Measurements from ENCODE around the gene WNT9B.
"Not testable (repeated sequence)": the region's sequence is repeated elsewhere in the genome, so short reads cannot be mapped to it uniquely, and the experiment has no call there.

The WNT9B gene

DNA sequence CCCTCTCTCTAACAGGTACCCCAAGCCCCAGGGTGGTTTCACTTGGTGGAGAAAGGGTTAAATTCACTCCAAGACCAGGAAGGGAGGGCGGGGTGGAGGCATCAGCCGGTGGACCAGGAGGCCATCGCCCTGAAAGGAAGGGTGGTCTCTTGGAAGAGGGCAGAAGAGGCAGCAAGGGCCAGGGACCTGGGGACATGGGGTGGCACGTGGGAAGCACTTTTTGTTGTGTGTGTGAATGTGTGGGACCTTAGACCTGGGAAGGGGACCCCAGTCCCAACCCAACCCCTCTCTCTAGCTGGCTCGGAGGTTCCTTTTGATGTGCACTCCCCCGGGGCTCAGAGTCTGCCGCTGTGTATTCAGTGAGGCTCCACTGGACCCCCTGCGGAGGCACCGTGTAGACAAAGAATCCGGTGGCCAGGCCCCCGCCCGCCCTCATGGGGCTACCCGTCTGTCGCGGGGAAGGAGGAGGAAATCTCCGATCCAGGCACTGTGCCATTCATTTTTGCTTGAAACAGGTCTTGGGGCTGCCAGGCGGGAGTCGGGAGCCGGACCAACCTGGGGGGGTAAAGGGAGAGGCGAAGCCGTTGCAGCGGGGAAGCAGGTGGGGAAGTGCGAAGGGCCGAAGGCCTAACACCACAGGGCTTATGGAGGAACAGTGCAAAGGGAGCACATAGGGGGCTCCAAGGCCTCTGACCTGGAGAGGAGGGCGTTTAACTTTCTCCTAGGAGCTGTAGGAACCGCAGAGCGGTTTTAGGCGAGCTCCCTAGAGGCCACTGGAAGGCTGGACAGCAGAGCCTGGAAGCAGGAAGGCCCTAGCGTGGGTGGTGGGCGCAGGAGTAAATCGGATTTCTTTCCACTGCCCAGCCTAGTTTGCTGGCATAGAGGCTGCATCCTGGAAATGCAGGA is 29.6 kb upstream of the WNT9B start:
- DNase-seq (ENCODE audit: low read depth) = no peak

DNA sequence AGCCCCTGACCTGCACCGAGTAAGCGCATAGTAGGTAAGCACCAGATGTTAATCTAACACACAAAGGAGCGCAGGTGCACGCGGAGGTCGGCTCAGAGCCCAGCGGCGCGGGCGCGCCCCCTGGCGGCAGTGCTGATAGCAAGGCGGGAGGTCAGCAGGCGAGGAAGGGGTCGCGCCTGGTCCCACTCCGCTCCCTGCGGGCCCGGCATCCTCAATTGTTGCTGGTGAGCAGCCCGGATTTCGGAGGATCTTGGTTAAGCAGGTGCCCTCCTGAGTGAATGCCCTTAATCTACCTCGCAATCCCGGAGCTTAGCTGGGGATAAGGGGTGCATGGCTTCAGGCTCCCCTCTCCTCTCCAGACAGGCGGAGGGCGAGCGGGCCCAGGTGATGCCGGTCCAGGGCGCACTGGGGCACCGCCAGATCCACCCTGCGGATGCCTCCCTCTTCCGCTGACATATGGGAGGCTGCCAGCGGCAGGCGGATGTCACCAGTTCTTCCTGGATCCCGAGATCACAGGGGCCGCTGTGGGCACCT is 28.9 kb upstream of the WNT9B start:
- DNase-seq (ENCODE audit: low read depth) = no peak

DNA sequence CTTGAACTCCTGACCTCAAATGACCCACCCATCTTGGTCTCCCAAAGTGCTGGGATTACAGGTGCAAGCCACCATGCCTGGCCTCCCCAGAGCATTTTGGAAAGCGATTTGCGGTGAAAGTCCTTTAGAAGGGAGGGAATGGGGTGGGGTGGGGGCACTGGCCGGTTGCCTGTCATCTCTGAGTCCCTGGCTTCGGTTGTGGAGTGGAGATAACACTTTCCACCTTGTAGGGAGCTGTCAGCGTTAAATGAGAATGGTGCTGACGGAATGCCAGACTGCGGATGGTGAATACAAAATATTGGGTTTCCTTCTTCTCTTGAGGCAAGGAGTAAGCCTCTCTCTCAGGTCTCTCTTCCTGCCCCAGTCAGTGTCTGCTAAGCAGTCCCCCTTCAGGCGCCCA is 27.7 kb upstream of the WNT9B start:
- no peak for DNase-seq (ENCODE audit: low read depth)

DNA sequence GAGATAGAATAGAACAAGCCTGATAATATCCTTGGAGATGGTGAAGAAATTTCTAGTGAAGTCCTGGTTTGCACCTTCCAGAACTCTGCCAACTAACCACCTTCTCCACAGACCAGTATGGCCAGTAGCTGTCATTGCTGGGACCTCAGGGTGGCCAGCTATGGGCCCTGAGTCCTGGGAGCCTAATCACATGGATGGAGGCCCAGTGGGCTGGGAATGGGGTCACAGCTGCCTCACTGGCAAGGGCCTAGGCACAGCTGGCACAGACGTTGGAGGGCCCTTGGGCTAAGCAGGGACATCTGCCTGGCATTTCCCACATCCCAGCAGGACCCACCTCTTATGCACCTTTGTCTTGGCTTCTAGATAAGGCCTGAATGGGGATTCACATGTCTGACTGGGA is 25.3 kb upstream of the WNT9B start:
- DNase-seq (ENCODE audit: low read depth) = no peak

DNA sequence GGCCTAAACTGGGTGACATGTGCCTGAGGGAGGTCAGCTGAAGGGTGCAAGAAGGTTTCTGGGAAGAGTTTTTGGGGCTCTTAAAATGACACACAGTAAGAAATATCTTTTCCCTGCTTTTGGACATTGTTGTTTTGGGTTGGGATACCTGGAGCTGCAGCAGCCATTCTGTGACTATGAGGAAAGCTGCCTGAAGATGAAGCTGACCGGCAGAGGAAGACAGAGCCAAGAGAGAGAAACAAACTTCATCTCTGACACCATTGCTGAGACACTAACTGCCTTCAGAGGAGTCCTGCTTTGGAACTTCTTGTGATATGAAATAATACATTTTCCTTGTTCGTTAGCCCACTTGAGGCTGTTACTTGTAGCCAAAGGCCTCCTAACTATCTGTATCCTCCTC is 24.1 kb upstream of the WNT9B start:
- no peak for DNase-seq (ENCODE audit: low read depth)

DNA sequence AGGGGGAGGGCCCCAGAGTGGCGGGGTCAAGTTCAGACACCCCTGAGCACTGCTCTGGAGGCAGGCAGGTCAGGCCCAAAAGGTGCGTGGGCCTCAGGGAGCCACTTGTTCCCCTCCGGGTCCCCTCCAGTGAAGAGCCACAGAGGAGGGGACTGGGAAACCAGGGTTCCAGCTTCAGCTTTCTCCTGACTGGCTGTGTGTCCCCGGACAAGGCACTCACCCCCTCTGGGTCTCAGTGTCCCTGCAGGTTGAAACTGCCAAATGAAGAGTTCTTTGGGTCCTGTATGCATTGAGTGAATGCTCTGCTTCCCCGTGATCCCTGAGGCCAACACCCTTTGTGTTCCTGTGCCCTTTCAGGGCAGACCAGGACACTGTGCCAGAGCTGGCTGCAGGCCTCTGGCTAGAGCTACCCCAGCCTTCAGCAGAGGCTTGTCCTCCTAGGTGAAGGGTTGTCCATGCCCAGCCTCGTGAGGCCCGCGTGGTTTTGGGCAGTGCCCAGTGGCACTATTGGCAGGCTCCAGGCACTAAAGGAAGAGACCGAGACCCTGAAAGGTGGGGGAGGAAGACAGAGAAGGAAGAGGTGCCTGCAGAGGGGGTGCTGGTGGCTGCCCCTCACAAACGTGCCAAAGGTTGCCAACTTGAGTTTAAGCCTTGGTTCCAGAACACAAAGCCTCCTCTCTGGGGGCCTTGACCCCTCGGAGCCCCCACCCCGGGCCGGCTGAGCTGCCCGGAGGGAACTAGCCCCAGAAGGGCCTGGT is 19.6 kb upstream of the WNT9B start:
- no peak for DNase-seq (ENCODE audit: low read depth)

DNA sequence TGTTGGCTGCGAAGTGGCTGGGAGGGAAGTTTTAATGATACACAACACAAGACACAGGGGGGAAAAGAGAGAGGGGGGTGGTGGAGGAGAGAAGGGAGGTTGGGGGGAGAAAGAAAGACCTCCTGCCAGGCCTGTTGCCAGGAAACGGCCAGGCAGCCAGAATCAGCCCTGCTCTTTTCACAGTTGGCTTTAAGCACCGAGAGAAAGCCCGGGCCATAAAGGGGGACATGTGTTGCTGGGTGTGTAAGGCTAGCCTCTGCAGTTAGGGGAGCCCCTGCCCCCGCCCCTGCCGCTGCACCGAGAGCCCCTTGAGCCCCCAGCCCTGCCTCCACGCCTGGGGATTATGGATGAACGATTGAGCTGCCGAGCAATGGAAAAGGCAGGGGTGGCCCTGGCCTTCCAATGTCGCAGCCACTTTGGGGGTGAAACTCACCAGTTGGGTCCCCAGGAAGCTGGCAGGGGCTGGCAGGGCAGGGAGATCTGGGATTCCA is 19.0 kb upstream of the WNT9B start:
- no peak for DNase-seq (ENCODE audit: low read depth)

DNA sequence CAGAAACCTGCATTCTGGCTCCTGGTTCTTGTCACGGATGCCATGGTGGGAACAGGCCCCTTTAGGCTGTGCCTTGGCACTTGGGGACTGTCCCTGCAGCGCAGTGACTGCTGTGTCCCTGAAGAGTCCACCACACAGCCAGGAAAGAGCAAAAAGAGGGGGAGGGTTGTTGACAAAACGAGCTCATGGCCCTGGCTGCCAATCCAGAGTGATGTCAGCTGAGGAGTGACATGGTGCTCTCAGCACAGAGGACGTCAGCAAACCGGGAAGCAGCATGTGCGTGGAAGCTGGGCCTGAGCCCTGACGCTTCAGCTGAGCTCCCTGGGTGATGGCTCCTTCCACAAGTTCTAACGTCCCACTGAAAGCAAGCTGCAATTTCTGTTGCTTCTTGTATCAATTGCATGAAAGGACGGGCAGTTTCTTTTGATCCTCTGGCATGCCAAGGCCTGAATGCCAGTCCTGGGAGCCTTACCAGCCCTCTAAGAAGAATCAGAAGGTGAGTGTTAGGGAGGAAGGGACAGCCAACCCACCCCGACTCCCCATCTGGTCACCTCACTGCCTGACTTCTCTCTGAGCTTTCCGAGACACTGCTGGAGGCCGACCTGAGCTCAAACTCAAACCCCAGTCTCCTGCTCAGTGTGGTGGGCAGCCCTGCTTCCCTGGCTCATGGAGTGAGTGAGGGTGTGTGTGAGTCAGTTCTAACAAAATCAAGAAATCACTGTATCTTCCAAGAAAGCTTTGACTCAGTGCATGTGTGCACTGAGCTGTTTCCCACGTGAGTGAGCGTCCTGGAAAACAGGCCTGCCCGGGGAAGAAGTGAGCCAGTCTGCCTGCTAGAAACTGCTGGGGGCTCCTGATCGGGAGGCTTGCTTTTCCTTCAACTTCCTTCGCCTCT is 18.2 kb upstream of the WNT9B start:
- no peak for DNase-seq (ENCODE audit: low read depth)

DNA sequence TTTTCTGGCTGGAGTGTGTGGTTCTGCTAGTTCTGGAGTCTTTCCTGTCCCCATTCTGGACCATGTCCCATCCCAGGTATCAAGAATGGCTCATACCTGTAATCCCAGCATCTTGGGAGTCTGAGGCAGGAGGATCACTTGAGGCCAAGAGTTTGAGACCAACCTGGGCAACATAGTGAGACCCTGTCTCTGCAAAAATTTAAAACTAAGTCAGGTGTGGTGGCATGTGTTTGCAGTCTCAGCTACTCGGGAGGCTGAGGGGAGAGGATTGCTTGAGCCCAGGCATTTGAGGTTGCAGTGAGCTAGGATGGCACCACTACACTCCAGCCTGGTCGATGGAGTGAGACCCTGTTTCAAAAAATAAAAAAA is 17.6 kb upstream of the WNT9B start:
- no peak for DNase-seq (ENCODE audit: low read depth)

DNA sequence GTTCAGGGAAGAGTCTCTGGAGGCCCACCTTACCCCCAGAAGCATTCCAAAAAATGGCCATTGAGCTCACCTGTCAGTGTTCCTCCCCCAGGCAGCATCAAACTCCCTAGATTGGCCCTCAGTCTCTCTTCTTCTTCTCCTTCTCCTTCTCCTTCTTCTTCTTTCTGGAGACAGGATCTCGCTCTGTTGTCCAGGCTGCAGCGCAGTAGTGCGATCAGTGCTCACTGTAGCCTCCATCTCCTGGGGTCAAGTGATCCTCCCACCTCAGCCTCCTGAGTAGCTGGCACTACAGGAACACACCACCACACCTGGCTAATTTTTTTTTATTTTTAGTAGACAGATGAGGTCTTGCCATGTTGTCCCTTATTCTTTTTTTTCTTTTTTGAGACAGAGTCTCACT is 16.5 kb upstream of the WNT9B start:
- no peak for DNase-seq (ENCODE audit: low read depth)

DNA sequence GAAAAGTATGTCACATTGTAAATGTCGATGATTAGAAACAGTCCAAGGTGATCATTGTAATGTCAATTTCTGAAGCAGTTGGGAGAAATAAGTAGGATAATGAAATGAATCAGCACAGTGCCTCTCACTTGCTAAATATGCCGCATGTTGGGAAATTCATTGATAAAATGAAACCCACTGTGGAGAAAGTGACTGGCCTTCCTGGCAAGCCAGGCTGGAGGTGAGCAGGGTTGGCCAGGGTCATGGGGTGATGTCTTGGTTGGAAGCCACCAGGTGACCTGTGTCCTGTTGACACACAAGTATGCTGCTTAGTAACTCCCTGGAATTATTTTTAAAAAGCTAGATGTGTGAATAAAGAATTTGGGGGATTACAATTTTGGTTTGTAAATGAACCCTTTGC is 14.9 kb upstream of the WNT9B start:
- no peak for DNase-seq (ENCODE audit: low read depth)

DNA sequence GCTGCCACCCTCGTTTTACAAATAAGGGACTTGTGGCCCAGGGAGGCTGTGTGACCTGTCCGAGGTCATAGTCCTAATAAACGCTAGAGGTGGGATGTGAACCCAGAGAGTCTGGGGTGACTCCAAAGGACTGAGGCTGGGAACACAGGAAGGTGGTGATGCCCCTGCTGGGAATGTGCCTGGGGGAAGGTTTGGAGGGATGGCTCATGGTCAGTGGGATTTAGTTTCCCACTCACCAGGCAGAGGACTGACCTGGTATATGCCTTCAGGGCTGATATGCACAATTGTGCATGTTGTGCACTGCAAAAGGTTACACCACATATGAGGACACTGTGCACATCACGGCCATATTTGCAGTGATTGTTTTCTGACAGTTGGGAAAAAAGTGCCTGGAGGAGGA is 13.9 kb upstream of the WNT9B start:
- no peak for DNase-seq (ENCODE audit: low read depth)

DNA sequence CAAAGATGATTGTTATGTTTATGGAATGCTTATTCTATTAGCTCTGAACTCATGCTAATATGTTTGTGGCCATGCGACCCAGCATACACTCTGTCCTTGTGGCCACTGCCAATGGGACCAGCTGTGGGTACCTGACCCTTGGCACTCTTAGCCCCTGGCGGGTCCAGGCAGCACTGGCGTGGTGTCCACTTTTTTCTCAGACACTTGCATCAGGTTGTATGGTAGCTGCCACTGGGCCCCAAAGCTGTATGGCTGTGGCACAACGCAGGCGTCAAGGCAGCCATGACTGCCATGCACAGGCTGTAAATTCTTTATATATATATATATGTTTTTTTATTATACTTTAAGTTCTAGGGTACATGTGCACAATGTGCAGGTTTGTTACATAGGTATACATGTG is 12.2 kb upstream of the WNT9B start:
- DNase-seq (ENCODE audit: low read depth) = no peak

DNA sequence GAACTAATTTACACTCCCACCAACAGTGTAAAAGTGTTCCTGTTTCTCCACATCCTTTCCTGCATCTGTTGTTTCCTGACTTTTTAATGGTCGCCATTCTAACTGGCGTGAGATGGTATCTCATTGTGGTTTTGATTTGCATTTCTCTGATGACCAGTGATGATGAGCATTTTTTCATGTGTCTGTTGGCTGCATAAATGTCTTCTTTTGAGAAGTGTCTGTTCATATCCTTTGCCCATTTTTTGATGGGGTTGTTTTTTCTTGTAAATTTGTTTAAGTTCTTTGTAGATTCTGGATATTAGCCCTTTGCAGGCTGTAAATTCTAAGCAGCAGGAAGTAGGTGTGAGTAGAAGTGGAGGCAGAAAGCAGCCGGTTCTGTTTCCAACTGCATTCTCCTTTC is 10.8 kb upstream of the WNT9B start:
- not testable (repeated sequence) for DNase-seq (ENCODE audit: low read depth)

DNA sequence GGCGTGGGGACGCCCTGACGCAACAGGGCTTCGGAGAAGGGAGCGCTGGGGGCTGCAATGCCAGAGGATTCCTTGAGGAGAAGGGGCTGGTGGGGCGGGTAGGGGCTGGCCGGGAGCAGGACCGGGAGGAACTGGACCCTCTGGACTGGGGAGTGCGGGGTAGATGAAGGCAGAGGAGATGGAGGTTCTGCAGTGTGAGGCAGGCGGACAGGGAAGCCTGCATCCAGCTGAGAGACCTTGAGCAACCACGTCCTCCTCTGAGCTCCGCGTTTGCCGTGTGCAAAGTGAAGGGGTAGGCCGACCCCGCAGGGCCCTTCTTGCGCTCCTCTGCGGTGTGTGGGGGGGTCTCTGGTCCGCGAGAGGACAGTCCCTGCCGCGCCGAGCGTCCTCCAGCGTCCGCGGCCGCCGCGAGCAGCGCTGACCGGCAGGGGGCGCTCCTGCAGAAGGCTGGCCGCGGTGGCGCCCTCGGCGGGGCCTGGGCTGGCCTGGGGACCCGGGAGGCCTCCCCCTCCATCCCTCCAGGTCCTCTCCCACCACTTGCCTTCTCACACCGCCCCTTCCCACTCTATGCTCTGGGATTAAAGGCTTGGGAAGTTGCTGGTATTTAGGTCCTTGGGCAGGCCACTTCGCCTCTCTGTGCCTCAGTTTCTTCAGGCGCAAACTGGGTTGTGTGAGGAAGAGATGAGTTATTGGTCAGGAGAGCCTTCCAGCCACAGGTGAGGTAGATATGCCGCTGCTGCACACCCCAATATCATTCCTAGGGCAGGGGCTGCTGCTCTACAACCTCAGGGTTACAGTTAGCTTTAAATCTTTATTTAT is 9.6 kb upstream of the WNT9B start:
- DNase-seq (ENCODE audit: low read depth) = no peak

DNA sequence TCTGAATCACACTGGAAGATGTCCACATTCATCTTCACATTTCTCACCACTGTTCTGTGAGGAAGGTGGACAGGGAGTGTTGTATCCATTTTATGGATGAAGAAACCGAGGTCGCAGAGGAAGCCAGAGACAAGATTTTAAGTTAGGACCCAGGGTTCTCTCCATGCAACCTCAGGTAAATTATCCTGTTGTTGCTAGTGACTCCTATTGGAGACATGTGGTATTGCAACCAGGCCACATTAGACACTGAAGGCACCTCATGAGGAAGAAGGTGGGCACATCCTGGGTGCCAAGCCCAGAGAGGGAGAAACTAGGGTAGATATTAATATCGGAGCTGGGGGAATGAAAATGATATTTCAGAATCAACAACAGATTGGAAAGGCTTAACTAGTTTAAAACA is 8.5 kb upstream of the WNT9B start:
- no peak for DNase-seq (ENCODE audit: low read depth)

DNA sequence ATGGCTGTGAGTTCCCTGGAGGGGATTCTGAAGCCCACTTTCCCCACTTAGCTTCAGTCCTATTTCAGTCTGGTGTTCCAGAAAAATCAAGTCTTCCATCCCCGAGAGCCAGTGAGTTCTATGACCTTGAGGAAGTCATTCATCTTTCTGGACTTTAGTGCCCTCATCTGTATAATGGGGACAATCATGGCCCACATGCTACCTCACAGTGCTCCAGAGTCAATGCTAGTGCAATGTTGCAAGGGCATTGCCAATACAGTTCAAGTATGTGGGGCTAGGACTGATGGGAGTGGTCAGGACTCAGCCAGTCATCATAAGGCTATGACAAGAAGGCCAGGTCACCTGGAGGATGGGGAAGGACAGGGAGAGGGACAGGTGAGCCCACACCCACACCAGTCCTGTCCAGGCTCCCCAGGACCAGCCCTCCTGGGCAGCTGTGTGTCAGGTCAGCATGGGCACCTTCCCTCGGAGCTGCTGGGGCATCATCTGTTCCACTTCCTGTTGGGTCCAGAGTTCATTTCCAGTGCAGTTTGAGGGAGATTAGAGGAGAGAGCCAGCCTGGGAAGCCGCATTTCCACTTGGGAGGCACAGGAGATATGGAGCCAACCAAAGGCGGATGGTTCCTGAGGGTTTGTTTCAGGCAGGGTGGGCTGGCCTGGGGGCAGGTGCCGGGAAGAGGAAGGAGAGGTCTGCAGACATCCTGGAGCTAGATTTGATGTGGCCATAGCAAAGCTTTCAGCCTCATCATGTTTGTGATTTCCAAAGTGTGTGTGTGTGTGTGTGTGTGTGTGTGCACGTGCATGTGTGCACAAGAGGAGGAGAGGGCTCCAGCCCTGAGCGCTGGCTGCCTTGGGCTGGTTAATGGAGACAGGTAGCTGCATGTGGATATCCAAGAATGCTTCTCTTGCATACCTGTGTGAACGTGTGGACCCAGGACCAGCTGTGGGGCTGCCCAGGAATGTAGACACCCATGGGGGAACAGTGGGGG is 3.9 kb upstream of the WNT9B start:
- DNase-seq (ENCODE audit: low read depth) = no peak

DNA sequence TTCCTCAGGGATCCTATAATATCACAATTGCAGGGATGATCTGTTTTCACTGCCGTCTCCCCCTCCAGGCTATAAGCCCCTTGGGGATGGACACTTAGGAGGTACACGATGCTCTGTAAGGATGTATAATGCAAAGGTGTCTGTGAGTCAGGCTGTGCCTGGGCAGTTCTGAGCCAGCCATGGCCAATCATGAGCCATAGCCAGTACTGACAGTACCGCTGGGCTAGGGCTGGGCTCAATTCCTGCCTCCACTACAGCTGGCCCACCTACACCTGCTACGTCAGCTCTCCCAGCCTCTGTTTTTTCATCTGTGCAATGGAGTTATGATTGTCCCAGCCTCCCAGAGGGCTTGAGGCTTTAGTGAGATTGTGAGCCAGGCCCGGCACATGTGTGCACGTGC is 2.8 kb upstream of the WNT9B start:
- no peak for DNase-seq (ENCODE audit: low read depth)

DNA sequence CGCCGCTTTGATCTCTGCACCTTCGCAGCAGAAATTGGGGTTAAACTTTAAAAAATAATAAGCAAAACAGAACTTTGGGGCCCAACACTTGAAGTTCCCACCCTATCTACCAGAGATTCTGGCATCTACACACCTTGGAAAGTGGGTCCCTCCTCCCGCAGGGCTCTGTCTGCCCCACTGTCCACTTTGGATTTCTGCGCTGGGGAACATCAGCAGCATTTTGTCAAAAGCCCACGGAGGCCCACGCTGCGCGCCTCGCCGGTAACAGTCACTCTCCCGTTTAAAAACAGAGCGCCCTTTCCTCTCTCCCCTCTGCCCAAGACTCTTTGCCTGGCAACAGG is 725 bp upstream of the WNT9B start:
- no peak for DNase-seq (ENCODE audit: low read depth)

DNA sequence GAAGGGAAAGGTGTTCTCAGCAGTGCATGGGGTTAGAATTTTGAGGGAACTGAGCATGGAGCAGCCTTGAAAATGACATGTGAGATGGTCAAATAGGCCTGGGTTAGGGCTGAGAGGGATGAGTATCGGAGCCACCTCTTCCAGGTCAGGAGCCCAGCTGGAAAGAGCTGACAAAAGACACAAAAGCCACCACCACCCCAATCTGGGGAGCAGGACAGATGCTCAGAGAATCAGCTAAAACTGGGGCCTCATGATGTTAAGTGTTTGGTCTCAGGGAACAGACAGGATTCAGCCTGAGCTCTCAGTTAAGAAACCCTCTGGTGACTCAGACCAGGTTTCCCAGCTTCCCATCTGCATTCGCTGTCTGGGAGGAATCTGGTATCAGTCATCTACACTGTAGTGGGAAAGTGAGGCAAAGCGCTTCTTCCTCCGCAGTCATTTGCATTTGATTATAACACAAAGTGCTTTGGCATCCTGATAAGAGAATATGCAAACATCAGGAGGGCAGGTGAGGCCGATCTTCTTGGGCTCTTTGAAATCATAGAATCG is 2.6 kb downstream of the WNT9B start:
- no peak for DNase-seq (ENCODE audit: low read depth)

All from stimulated activated CD8-positive, alpha-beta memory T cell treated with anti-CD3 and anti-CD28 coated beads, Interleukin-12 subunit alpha, Interleukin-12 subunit beta, amount 100 ng/mL, for 1 hour (primary cell).